Heart right ventricle (tissue), 16 donors: ENCODE data around the gene GPR18. TPM values are rescaled to one million over a fixed set of nuclear protein-coding genes. Genes with fewer than 3 reads are reported as not detected.

Source experiments
- ATAC-seq, 8 donors: fragments of 200-7000 bp; cut with Tn5 transposase; one replicate each; pipeline ENCODE4 v1.9.1; 2020; ENCODE audit warnings: mild to moderate bottlenecking in 8 of 8, moderate library complexity in 8 of 8, moderate number of reproducible peaks in 1 of 8
- DNase-seq, 2 donors: peaks; one replicate each; pipeline ENCODE4 v3.0.0-alpha.2; 2020
- H3K27ac ChIP-seq, 10 donors: fragments of 200-600 bp; sonication (generic) in 2 of 10; one replicate each; pipeline versions ENCODE4 v1.5.0 to v1.8.0; 2020 to 2022; ENCODE audit warnings: mild to moderate bottlenecking in 3 of 10
- H3K27me3 ChIP-seq, 7 donors: fragments of 200-600 bp; one replicate each; pipeline ENCODE4 v1.8.0; 2021 to 2022; ENCODE audit warnings: mild to moderate bottlenecking in 2 of 7
- H3K36me3 ChIP-seq, 9 donors: fragments of 200-600 bp; sonication (generic) in 1 of 9; one replicate each; pipeline versions ENCODE4 v1.5.0 to v1.8.0; 2020 to 2022; ENCODE audit warnings: mild to moderate bottlenecking in 2 of 9
- H3K4me1 ChIP-seq, 9 donors: fragments of 200-600 bp; sonication (generic) in 1 of 9; one replicate each; pipeline versions ENCODE4 v1.5.0 to v1.8.0; 2020 to 2022; ENCODE audit warnings: mild to moderate bottlenecking in 4 of 9
- H3K4me3 ChIP-seq, 10 donors: fragments of 200-600 bp; sonication (generic) in 2 of 10; one replicate each; pipeline versions ENCODE4 v1.5.0 to v1.8.0; 2020 to 2022; ENCODE audit warnings: mild to moderate bottlenecking in 7 of 10, moderate library complexity in 2 of 10
- H3K9me3 ChIP-seq, 11 donors: fragments of 200-600 bp in 10 of 11; sonication (generic) in 2 of 11; one replicate each; pipeline versions ENCODE4 v1.5.0 to v1.8.0; 2013 to 2022; ENCODE audit warnings: mild to moderate bottlenecking in 2 of 11, control low read depth in 1 of 11, moderate library complexity in 1 of 11
- CTCF ChIP-seq, 9 donors: fragments of 200-600 bp; sonication (generic) in 2 of 9; IDR thresholded peaks; one replicate each; pipeline versions ENCODE4 v1.5.0 to v1.8.0; 2021 to 2022; ENCODE audit warnings: antibody characterized with exemption in 9 of 9, mild to moderate bottlenecking in 5 of 9, moderate library complexity in 1 of 9
- WGBS, 2 donors: extraction: QIAGEN DNeasy Blood & Tissue Kit; methylation state at CpG; one replicate each; pipeline ENCODE4 v1.1.7; 2013; ENCODE audit warnings: inconsistent platforms in 1 of 2; 5-methylcytosine and 5-hydroxymethylcytosine counted together
- intact Hi-C, 10 donors: fragments of 100-400 bp; cut with DNase I; formaldehyde crosslinking; loops; one replicate each; pipeline versions ENCODE4 v1.11.1 to v1.14.2; 2022
- polyA plus RNA-seq, 2 donors: library from polyadenylated mRNA; stranded (reverse); fragments of 200-250 nt; gene quantifications; one replicate each; pipeline ENCODE4 v1.2.3, GENCODE V29; 2013
- total RNA-seq, 10 donors: library from RNA; stranded (reverse); fragmentation: NEBNext Ultra II Directional in 3 of 10; extraction: Animal tissue kit (Norgen Biotek cat#: 25700) in 3 of 10; gene quantifications; one replicate each; pipeline versions ENCODE4 v1.2.1 to v1.2.4, GENCODE V29; 2021 to 2023
- donor health status: Arrhythmogenic right ventricular cardiomyopathy.
- donor health status: ischemic (EF 13 %, LVEDD 7.1; RV severe dilation, severe dysfunction).
- donor health status: healthy with polysubstance abuse.
- donor health status: DM: no; HTN: yes; CAD: no.
- donor health status: DM: no; HTN: no; CAD: no.
- donor health status: ischemic (EF 25% LVEDD 6.9; RV normal size, moderate dysfunction).
- donor health status: ischemic (EF 25% LVEDD 5.7; RV mildly dilated, moderate dysfunction).
- donor health status: healthy.
- donor health status: DM: yes; HTN: yes; CAD: no.
- donor health status: Ischemic cardiomyopathy.
- donor health status: ischemic (EF 35%, LVEDD 5.7; RV mildly dilated, moderate dysfunction).
- donor health status: nonischemic (EF 11% LVEDD 7.7; RV severe dilation, severe dysfunction).
- donor health status: DM: yes; HTN: yes; CAD: no.
- donor health status: PGD.
- donor health status: ischemic (EF 29% LVEDD 5.4; RV normal size, mild dysfunction).
- donor health status: nonischemic (EF 23%, LVEDD 6.1; RV moderate dilation, normal function).

GPR18 gene
- total and polyA plus RNA-seq, 12 donors, result 0.95 TPM; not detected in 11

DNA sequence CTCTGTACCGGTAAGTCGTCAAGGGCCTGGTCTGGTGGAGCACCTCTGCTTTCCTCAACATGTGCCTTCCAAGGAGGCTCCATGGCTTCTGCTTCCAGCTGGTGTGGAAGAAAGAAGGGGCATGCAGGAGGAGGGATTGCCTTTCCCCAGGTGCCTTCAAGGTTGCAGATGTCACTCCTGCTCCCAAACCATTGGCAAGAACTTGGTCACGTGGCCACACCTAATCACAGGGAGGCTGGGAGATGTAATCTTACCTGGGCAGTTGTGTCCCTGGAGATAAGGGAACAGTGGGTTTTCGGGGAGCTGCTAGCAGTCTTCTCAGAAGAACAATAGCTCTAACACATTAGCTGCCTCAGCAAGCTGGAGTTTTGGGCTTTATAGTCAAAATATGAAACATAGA, 9.7 kb upstream of the GPR18 start:
- no peak for TF ChIP-seq CTCF (IDR thresholded peaks at IDR 0.05)
- Histone ChIP-seq H3K36me3 (peaks cover 0 to 18% (median 0%) of the 10 kb centered on the region in 9 donors), H3K9me3 (peaks cover 0 to 11% (median 2%) of the 10 kb centered on the region in 11 donors), H3K4me3 (no peak overlapping the region), H3K27ac (no peak overlapping the region), H3K27me3 (no peaks in the 10 kb centered on the region), H3K4me1 (peaks cover 0 to 47% (median 16%) of the 10 kb centered on the region in 9 donors)
- DNase-seq, result no peak
- WGBS, 2 donors, result 92 to 97% methylated on average over 4 of the region's 4 CpGs
- ATAC-seq, result no peak
- intact Hi-C loops, result loop anchor here in 5 of 10 donors (2.0 to 5.0 kb wide), 5 partner anchors 71 to 171 kb away; no protein-coding TSS in a partner anchor

- Histone ChIP-seq H3K36me3 (peaks cover 0 to 19% (median 0%) of the 10 kb centered on the region in 9 donors), H3K4me3 (no peak overlapping the region), H3K9me3 (peaks cover 0 to under 1% (median 0%) of the 10 kb centered on the region in 11 donors), H3K4me1 (peaks cover 0 to 44% (median 18%) of the 10 kb centered on the region in 9 donors), H3K27ac (no peak overlapping the region), H3K27me3 (no peaks in the 10 kb centered on the region)
- no peak for TF ChIP-seq CTCF (IDR thresholded peaks at IDR 0.05)
- ATAC-seq, result no peak
- 85 to 87% methylated on average over 6 of the region's 6 CpGs for WGBS, 2 donors
- intact Hi-C loops, result loop anchor here in 6 of 10 donors (1.0 to 5.0 kb wide), 4 partner anchors 70 to 91 kb away; no protein-coding TSS in a partner anchor
- no peak for DNase-seq
Measured at GRCh38 chr13:99266827-99267226, 8.6 kb upstream of the GPR18 start.

- 32 to 33% methylated on average over 3 of the region's 3 CpGs for WGBS, 2 donors
- peak in 5 of 8 donors; percentile 49 to 67 (median 54) for ATAC-seq
- Histone ChIP-seq H3K36me3 (peaks cover 0 to 22% (median 0%) of the 10 kb centered on the region in 9 donors), H3K4me1 (peaks cover 0 to 35% (median 18%) of the 10 kb centered on the region in 9 donors), H3K9me3 (no peaks in the 10 kb centered on the region), H3K4me3 (no peak overlapping the region), H3K27ac (no peak overlapping the region), H3K27me3 (no peaks in the 10 kb centered on the region)
- peak; percentile 23 to 81 (median 71) for TF ChIP-seq CTCF (IDR thresholded peaks at IDR 0.05)
- DNase-seq, result no peak
- intact Hi-C loops, result loop anchor here in 9 of 10 donors (1.0 to 5.0 kb wide), 5 partner anchors 69 to 90 kb away; no protein-coding TSS in a partner anchor
Measured at GRCh38 chr13:99265821-99266426, 7.7 kb upstream of the GPR18 start.

DNA sequence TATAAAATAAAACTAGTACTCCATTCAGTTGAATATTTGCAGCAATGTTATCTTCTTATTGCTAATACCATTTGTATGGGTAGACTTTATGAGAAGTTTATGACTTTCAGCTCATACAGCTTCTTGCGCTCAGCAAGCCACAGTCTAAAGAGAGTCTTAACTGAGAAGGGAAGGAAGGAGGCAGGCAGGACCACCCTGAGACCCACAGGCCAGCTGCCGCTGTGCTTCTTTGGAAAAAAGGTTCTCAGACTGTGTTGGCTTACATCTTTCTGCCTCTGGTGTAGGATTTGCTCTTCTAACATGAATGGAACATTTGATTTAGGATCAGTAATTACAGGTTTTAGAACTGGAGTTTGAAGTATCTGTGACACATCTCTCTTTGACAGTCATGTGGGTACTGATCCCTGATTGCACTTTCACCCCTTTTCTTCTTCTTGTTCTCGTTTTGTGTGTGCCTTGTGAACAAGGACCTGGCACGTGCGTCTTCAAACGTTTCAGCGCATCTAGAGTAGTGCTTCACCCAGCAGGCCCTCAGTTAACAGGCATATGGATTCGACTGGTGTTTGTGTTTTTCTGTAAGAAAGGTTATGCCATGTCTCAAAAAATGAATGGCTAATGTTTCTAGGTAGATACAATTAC, 7.1 kb upstream of the GPR18 start:
- no peak for TF ChIP-seq CTCF (IDR thresholded peaks at IDR 0.05)
- no peak for DNase-seq

More for the DNA sequence above, 7.1 kb upstream of the GPR18 start:
- H3K9me3 ChIP-seq, result no peaks in the 10 kb centered on the region
- intact Hi-C loops, result loop anchor here in 6 of 10 donors (2.0 to 5.0 kb wide), 4 partner anchors 68 to 88 kb away; no protein-coding TSS in a partner anchor
- H3K36me3 ChIP-seq, result peaks cover 0 to 22% (median 0%) of the 10 kb centered on the region in 9 donors
- no peak for ATAC-seq
- peaks cover 0 to 30% (median 18%) of the 10 kb centered on the region in 9 donors for H3K4me1 ChIP-seq
- H3K27me3 ChIP-seq, result no peaks in the 10 kb centered on the region
- no peak overlapping the region for H3K4me3 ChIP-seq
- WGBS, 2 donors, result 79 to 84% methylated on average over 8 of the region's 8 CpGs
- H3K27ac ChIP-seq, result no peak overlapping the region
